ENCODE data around the gene ABHD16A.
A peak's percentile ranks its signal among the peaks of the same experiment; 100 is the strongest.

ABHD16A gene

GRCh38 chr6:31687860-31688693 is 15.0 kb downstream of the ABHD16A start:
- DNase-seq: no peak

GRCh38 chr6:31687321-31687720 is 15.8 kb downstream of the ABHD16A start:
- no peak for DNase-seq

- DNase-seq: no peak
Observed at GRCh38 chr6:31686483-31686882, 16.6 kb downstream of the ABHD16A start.

- DNase-seq: no peak
Observed at GRCh38 chr6:31683591-31683990, 19.5 kb downstream of the ABHD16A start.

- no peak for DNase-seq
Observed at GRCh38 chr6:31681135-31681671, 21.9 kb downstream of the ABHD16A start.

GRCh38 chr6:31680226-31681134 is 22.6 kb downstream of the ABHD16A start, which contains the start of gene LY6G5C:
Gene LY6G5C (minus strand): TSS chr6:31681067. CDS start chr6:31680373, 694 bp downstream.
- DNase-seq: peak; percentile 78

- DNase-seq: no peak
Observed at GRCh38 chr6:31677955-31678354, 25.2 kb downstream of the ABHD16A start.

GRCh38 chr6:31676904-31677303 is 26.2 kb downstream of the ABHD16A start:
- no peak for DNase-seq

GRCh38 chr6:31676322-31676903 is 26.7 kb downstream of the ABHD16A start:
- no peak for DNase-seq

GRCh38 chr6:31669676-31670075 is 33.4 kb downstream of the ABHD16A start, which contains the start of gene LY6G5B:
Gene LY6G5B (plus strand): TSS chr6:31669976. CDS start chr6:31670951, 975 bp downstream.
- DNase-seq: no peak

GRCh38 chr6:31666337-31666965 is 36.7 kb downstream of the ABHD16A start:
- no peak for DNase-seq

- DNase-seq: peak; percentile 96
Observed at GRCh38 chr6:31665501-31666336, 37.4 kb downstream of the ABHD16A start, which contains the start of gene CSNK2B. Gene CSNK2B (plus strand): TSS chr6:31666080. CDS start chr6:31666832, 752 bp downstream.

GRCh38 chr6:31664790-31665500 is 38.2 kb downstream of the ABHD16A start, which contains the start of gene GPANK1:
Gene GPANK1 (minus strand): TSS chr6:31664997. CDS start chr6:31664478, 519 bp downstream.
- DNase-seq: peak; percentile 90

- no peak for DNase-seq
Observed at GRCh38 chr6:31663961-31664789, 38.9 kb downstream of the ABHD16A start.

- no peak for DNase-seq
Observed at GRCh38 chr6:31663126-31663960, 39.8 kb downstream of the ABHD16A start.

- no peak for DNase-seq
Observed at GRCh38 chr6:31662124-31662723, 40.9 kb downstream of the ABHD16A start.

- DNase-seq: no peak
Observed at GRCh38 chr6:31661262-31662123, 41.6 kb downstream of the ABHD16A start.
